SK-N-MC (cell line): ENCODE results near the gene OR4K5.

ENCODE experiments used
- DNase-seq: peaks from one replicate; pipeline ENCODE4 v3.0.0-alpha.2; 2011; ENCODE audit warnings: low read depth, low spot score
- H3K27ac ChIP-seq: fragments of 200-600 bp; sonication (generic); 2 replicates; pipeline ENCODE4 v1.5.1; 2016; ENCODE audit warnings: mixed run types
- H3K36me3 ChIP-seq: fragments of 200-600 bp; sonication (generic); 2 replicates; pipeline ENCODE4 v1.6.1; 2017; ENCODE audit warnings: antibody characterized with exemption, low read length, mixed read lengths; ENCODE audit not compliant: insufficient read depth
- H3K4me3 ChIP-seq: fragments of 200-600 bp; sonication (generic); 2 replicates; pipeline ENCODE4 v1.5.1; 2016
- H3K9ac ChIP-seq: fragments of 200-600 bp; sonication (generic); 2 replicates; pipeline ENCODE4 v1.8.0; 2017; ENCODE audit warnings: mixed run types, mixed read lengths; ENCODE audit not compliant: insufficient read length
- H3K9me3 ChIP-seq: fragments of 200-600 bp; sonication (generic); 2 replicates; pipeline ENCODE4 v1.6.1; 2017; ENCODE audit warnings: low read depth, mild to moderate bottlenecking, antibody characterized with exemption, low read length, moderate library complexity, mixed read lengths
- EZH2 ChIP-seq: fragments of 200-600 bp; sonication (generic); IDR thresholded peaks from one replicate; pipeline ENCODE4 v1.6.1; 2017; ENCODE audit warnings: antibody characterized with exemption
- FOXP2 ChIP-seq: optimal IDR thresholded peaks from 2 replicates; pipeline ENCODE3; 2011; ENCODE audit warnings: mild to moderate bottlenecking, moderate library complexity; ENCODE audit not compliant: insufficient read depth; ENCODE audit errors: extremely low read length, control extremely low read depth
- POLR2AphosphoS5 ChIP-seq: IDR thresholded peaks from 2 replicates; pipeline ENCODE4 v1.6.1; 2012; ENCODE audit warnings: mild to moderate bottlenecking, low read depth, low read length, borderline replicate concordance

OR4K5 gene

GRCh38 chr14:19920021-19920657, at the start of gene OR4K5:
Gene OR4K5 (plus strand): TSS chr14:19920607. CDS start chr14:19920607, 0 bp downstream.
- H3K9me3 ChIP-seq: no peaks in the 10 kb centered on the region
- H3K4me3 ChIP-seq: no peak within 1 kb of the TSS
- no peak within 1 kb of the TSS for H3K27ac ChIP-seq
- no peaks in the 10 kb centered on the region for H3K36me3 ChIP-seq
- no peak for DNase-seq
- no peak within 1 kb of the TSS for H3K9ac ChIP-seq
- TF ChIP-seq FOXP2: no peak
- no peak for TF ChIP-seq POLR2AphosphoS5
- TF ChIP-seq EZH2: no peak

GRCh38 chr14:19873178-19873577, 47.2 kb upstream of the OR4K5 start:
- TF ChIP-seq FOXP2: no peak
- no peak for TF ChIP-seq POLR2AphosphoS5
- no peak for TF ChIP-seq EZH2
- no peak overlapping the region for H3K27ac ChIP-seq
- H3K9ac ChIP-seq: no peak overlapping the region
- H3K9me3 ChIP-seq: no peaks in the 10 kb centered on the region
- no peaks in the 10 kb centered on the region for H3K36me3 ChIP-seq
- no peak overlapping the region for H3K4me3 ChIP-seq
- no peak for DNase-seq

GRCh38 chr14:19874842-19875241, 45.6 kb upstream of the OR4K5 start, which contains the start of gene OR4K2:
Gene OR4K2 (plus strand): TSS chr14:19875142. CDS start chr14:19876268, 1,126 bp downstream.
- H3K9ac ChIP-seq: no peak within 1 kb of the TSS
- H3K27ac ChIP-seq: no peak within 1 kb of the TSS
- H3K9me3 ChIP-seq: no peaks in the 10 kb centered on the region
- H3K36me3 ChIP-seq: no peaks in the 10 kb centered on the region
- DNase-seq: no peak
- no peak for TF ChIP-seq FOXP2
- no peak for TF ChIP-seq POLR2AphosphoS5
- TF ChIP-seq EZH2: no peak
- H3K4me3 ChIP-seq: no peak within 1 kb of the TSS

- TF ChIP-seq EZH2 (no peak), FOXP2 (no peak), POLR2AphosphoS5 (no peak)
- no peaks in the 10 kb centered on the region for H3K36me3 ChIP-seq
- peak; percentile 6 for DNase-seq
- H3K9ac ChIP-seq: no peak overlapping the region
- H3K9me3 ChIP-seq: no peaks in the 10 kb centered on the region
- H3K27ac ChIP-seq: no peak overlapping the region
- no peak overlapping the region for H3K4me3 ChIP-seq
Observed at GRCh38 chr14:19878029-19878642, 42.3 kb upstream of the OR4K5 start.

- Histone ChIP-seq H3K9ac (no peak overlapping the region), H3K9me3 (no peaks in the 10 kb centered on the region), H3K36me3 (no peaks in the 10 kb centered on the region), H3K4me3 (no peak overlapping the region), H3K27ac (no peak overlapping the region)
- DNase-seq: no peak
- TF ChIP-seq FOXP2 (no peak), POLR2AphosphoS5 (no peak), EZH2 (no peak)
Observed at GRCh38 chr14:19895282-19895681, 25.1 kb upstream of the OR4K5 start.

GRCh38 chr14:19900999-19901398, 19.4 kb upstream of the OR4K5 start:
- TF ChIP-seq EZH2 (no peak), POLR2AphosphoS5 (no peak), FOXP2 (no peak)
- Histone ChIP-seq H3K9ac (no peak overlapping the region), H3K4me3 (no peak overlapping the region), H3K9me3 (no peaks in the 10 kb centered on the region), H3K27ac (no peak overlapping the region), H3K36me3 (no peaks in the 10 kb centered on the region)
- DNase-seq: no peak

GRCh38 chr14:19902409-19902808, 18.0 kb upstream of the OR4K5 start:
- no peak for DNase-seq
- Histone ChIP-seq H3K9ac (no peak overlapping the region), H3K4me3 (no peak overlapping the region), H3K36me3 (no peaks in the 10 kb centered on the region), H3K27ac (no peak overlapping the region), H3K9me3 (no peaks in the 10 kb centered on the region)
- TF ChIP-seq EZH2 (no peak), FOXP2 (no peak), POLR2AphosphoS5 (no peak)

GRCh38 chr14:19906665-19907064, 13.7 kb upstream of the OR4K5 start:
- H3K27ac ChIP-seq: no peak overlapping the region
- H3K9me3 ChIP-seq: no peaks in the 10 kb centered on the region
- no peak overlapping the region for H3K4me3 ChIP-seq
- TF ChIP-seq EZH2: no peak
- TF ChIP-seq FOXP2: no peak
- no peak for TF ChIP-seq POLR2AphosphoS5
- no peaks in the 10 kb centered on the region for H3K36me3 ChIP-seq
- DNase-seq: no peak
- no peak overlapping the region for H3K9ac ChIP-seq

GRCh38 chr14:19911114-19911513, 9.3 kb upstream of the OR4K5 start:
- Histone ChIP-seq H3K4me3 (no peak overlapping the region), H3K9ac (no peak overlapping the region), H3K36me3 (no peaks in the 10 kb centered on the region), H3K9me3 (no peaks in the 10 kb centered on the region), H3K27ac (no peak overlapping the region)
- TF ChIP-seq FOXP2 (no peak), POLR2AphosphoS5 (no peak), EZH2 (no peak)
- no peak for DNase-seq
